ENCODE data around the gene PRR20A. TPM values are rescaled to one million over a fixed set of nuclear protein-coding genes. Genes with fewer than 3 reads are reported as not detected.

The PRR20A gene
- not detected in 2 replicates for total RNA-seq

DNA sequence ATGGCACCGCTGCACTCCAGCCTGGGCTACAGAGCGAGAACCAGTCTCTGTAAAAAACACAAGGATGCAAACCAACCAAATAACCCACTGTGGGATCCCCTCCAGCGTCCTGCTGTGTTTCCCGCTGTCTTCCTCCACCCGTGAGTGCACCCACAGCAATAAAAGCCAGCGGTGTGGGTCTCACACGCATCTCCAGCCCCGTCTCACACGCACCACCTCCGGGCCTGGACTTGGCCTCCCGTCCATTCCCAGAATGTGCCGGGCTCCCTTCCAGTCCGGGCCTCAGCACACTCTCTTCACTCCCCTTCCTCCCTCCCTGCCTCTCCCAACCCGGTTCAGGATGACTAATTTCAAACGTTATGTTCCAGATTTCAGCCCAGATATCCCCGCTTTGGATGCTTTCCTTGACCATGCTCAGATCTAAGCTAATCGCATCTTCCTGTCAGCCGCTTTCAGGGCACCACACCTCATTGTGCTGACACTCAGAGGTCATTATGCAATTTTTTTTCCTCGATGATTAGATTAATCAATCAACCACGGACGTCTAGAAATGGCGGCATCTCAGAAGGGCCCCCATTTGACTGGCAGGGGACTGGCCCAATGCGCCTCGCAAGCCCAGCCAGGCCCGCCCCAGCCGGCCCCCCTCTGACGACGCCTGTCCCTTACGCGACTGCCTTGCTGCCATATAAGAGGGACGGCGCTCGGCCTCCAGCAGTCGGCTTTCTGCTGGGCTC, at the start of gene PRR20A:
Gene PRR20A, plus strand, starts transcription at position 684 of the 734 bp plus-strand sequence. CDS start 387 bp downstream, outside the sequence.

DNA sequence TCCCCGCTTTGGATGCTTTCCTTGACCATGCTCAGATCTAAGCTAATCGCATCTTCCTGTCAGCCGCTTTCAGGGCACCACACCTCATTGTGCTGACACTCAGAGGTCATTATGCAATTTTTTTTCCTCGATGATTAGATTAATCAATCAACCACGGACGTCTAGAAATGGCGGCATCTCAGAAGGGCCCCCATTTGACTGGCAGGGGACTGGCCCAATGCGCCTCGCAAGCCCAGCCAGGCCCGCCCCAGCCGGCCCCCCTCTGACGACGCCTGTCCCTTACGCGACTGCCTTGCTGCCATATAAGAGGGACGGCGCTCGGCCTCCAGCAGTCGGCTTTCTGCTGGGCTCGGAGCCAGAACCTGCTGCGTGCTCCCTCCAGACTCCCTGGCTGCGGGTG, 6.5 kb downstream of the PRR20A start, which contains the start of gene PRR20B:
Gene PRR20B, plus strand, starts transcription at position 301 of the 400 bp plus-strand sequence. CDS start 387 bp downstream, outside the sequence.

DNA sequence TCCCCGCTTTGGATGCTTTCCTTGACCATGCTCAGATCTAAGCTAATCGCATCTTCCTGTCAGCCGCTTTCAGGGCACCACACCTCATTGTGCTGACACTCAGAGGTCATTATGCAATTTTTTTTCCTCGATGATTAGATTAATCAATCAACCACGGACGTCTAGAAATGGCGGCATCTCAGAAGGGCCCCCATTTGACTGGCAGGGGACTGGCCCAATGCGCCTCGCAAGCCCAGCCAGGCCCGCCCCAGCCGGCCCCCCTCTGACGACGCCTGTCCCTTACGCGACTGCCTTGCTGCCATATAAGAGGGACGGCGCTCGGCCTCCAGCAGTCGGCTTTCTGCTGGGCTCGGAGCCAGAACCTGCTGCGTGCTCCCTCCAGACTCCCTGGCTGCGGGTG, 13.0 kb downstream of the PRR20A start, which contains the start of gene PRR20C:
Gene PRR20C, plus strand, starts transcription at position 301 of the 400 bp plus-strand sequence. CDS start 387 bp downstream, outside the sequence.

DNA sequence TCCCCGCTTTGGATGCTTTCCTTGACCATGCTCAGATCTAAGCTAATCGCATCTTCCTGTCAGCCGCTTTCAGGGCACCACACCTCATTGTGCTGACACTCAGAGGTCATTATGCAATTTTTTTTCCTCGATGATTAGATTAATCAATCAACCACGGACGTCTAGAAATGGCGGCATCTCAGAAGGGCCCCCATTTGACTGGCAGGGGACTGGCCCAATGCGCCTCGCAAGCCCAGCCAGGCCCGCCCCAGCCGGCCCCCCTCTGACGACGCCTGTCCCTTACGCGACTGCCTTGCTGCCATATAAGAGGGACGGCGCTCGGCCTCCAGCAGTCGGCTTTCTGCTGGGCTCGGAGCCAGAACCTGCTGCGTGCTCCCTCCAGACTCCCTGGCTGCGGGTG, 19.6 kb downstream of the PRR20A start, which contains the start of gene PRR20D:
Gene PRR20D, plus strand, starts transcription at position 301 of the 400 bp plus-strand sequence. CDS start 387 bp downstream, outside the sequence.

DNA sequence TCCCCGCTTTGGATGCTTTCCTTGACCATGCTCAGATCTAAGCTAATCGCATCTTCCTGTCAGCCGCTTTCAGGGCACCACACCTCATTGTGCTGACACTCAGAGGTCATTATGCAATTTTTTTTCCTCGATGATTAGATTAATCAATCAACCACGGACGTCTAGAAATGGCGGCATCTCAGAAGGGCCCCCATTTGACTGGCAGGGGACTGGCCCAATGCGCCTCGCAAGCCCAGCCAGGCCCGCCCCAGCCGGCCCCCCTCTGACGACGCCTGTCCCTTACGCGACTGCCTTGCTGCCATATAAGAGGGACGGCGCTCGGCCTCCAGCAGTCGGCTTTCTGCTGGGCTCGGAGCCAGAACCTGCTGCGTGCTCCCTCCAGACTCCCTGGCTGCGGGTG, 26.2 kb downstream of the PRR20A start, which contains the start of gene PRR20E:
Gene PRR20E, plus strand, starts transcription at position 301 of the 400 bp plus-strand sequence. CDS start 387 bp downstream, outside the sequence.

Other genes starting within 250 kb of the PRR20A start
- not detected in 2 replicates for gene PRR20B, start 6.6 kb downstream of the PRR20A start, total RNA-seq
- not detected in 2 replicates for gene PRR20C, start 13.1 kb downstream of the PRR20A start, total RNA-seq
- gene PRR20D, start 19.7 kb downstream of the PRR20A start, total RNA-seq = not detected in 2 replicates
- not detected in 2 replicates for gene PRR20E, start 26.3 kb downstream of the PRR20A start, total RNA-seq